Right kidney (tissue), 1 donor: Measurements from ENCODE around the gene GPR25.

Experiments used
- DNase-seq: peaks from one replicate; pipeline ENCODE4 v3.0.0-alpha.2; 2016

Gene GPR25

DNA sequence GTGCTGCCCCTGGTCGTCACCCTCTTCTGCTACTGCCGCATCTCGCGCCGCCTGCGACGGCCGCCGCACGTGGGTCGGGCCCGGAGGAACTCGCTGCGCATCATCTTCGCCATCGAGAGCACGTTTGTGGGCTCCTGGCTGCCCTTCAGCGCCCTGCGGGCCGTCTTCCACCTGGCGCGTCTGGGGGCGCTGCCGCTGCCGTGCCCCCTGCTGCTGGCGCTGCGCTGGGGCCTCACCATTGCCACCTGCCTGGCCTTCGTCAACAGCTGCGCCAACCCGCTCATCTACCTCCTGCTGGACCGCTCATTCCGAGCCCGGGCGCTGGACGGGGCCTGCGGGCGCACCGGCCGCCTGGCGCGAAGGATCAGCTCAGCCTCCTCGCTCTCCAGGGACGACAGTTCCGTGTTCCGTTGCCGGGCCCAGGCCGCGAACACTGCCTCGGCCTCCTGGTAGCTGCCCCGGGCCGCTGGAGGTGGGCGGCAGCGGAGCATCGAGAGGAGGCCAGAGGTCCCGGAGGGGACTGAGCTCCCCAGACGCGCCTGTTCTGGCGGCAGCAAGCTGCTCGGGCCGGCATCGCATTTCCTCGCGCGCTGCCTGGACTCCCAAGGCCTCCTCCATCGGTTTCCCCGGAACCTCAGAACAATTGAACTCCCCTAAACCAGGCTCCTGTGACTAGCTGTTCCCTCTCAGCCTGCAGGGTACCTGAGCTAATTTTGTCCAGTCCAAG is 1.1 kb downstream of the GPR25 start:
- DNase-seq, result peak; percentile 76

DNA sequence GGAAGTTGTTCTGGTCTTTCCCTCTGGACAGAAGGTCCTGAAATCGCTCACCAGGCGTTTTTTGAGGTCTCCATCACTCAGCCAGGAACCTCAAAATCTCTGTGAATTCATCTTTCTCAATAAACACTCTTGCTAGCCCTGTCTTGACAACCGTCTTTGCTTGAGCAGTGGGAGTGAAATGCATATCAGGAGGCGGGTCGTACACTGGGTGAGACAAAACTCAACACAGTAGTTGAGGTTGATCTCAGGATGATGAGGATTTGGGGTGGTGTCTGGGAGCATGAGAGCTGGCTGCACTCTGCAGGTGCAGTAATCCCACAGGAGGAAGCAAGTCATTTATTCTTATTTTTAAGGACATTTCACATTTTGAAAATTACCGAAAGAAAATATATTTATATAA is 1.9 kb downstream of the GPR25 start:
- DNase-seq, result no peak

- DNase-seq, result no peak
Measured at GRCh38 chr1:200875416-200875815, 2.6 kb downstream of the GPR25 start.

GRCh38 chr1:200877010-200877409 is 4.2 kb downstream of the GPR25 start:
- DNase-seq, result no peak

DNA sequence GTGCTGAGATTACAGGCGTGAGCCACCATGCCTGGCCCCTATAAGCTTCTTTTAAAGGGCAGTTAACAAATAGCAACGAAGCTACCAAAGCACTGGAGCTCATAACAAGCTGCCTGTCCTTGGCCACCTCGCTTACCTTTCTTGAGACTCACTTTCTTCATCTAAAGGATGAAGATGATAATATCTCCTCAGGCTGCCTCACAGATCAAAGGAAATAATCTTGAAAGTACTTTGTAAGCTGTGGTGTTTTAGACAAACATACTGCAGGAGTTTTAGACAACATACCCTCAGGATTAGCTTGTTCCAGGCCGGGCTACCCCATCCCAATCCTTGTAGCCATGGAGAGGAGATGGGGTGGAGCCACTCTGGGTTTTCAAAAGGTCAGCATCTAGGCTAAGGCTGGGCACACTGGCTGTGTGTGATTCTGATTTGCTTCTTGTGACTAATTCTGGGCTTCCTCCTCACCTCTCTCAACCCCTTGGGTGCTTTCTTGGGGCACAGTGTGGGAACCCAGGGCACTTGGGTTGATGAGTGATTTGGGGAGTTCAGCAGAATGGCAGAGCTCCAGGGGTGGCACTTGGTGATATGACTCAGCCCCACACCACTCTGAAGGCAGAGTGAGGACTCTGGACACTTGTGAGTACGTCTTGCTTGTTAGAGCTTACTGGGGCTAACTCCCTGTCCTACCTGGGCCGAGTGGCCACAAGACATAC is 5.2 kb downstream of the GPR25 start:
- no peak for DNase-seq

DNA sequence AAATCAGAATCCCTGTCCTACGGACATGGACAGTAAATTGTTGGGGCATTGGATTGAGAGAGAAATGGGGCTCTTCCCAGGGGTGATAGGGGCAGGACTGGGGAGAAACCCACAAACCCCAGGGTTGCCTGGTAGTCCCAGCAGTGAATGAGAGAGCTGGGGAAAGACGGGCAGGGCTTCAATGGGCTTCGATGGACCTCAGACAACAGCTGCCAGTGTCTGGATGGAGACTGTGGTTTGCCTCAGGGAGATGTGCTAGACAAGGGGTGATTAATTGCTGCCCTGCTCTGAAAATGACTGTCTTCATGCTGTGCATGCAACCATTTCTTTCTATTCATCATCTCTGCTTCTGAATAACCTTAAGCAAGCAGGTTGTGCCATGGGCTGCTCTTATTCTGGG is 7.4 kb downstream of the GPR25 start:
- DNase-seq, result no peak

DNA sequence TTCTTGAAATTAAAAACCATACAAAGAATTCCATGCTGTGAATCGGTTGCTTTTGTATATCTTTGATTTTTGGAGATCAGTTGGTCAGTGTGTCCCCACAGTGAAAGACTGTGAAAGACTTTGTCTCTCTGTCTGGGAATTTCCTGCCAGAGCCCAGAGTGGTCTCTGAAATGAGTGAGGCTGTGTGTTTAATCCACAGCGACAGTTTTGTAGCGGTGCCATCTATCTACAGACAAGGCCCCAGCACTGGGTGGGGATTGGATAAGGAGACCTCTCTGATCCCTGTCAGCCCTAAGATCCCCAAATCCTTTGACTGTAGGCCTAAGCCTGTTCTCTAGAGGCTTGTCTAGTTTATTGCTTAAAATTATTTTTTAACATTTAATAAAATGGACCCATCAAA is 10.3 kb downstream of the GPR25 start:
- no peak for DNase-seq

DNA sequence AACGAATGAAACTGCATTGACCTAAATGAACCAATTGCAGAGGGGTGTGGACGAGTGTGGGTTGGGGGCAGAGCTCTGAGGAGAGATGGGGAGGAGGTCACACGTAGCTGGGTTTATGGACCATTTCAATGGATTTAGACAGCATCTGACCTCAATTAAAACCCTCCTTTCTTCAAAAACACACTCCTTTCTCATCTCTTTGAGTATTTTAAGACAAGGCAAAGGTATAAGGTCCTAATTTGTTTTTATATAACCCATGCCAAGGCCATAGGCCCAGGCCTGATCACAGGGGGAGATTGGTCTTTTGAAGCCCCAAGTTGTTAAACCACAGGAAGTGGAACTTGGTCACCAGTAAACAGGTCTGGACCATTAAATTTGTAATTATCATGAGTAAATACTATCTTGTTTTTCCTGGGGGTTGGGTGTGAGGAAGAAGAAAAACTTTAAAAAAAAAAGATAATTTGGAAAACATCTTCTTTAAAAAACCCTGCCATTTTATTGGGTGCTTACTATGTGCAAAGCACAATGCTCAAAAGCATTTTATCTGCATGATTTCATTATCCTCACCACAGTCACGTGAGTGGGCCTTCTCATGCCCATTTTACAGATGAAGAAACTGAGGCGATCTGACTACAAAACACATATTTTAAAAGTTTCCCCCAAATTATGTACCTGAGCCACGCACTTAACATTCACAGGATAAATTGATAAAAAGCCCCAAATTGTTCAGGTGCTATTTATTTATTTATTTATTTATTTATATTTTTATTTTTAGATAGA is 13.0 kb downstream of the GPR25 start:
- DNase-seq, result no peak

DNA sequence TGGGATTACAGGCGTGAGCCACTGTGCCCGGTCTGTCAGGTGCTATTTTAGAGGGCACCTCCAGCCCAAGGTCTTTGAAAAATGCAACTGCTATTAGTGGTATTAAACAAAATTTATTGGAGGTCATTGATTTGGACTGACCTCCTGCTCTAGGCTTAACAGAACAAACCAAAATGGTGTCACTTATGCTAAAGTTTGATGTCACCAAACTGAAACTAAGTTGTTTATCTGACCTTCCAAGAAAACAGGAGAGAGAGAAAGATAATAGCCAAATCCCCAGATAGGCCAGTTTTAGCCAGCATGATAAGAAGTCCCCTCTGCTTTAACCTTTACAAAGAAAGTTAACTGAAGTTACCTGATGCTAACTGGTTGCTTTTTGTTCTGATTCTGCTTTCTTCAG is 13.8 kb downstream of the GPR25 start:
- no peak for DNase-seq

DNA sequence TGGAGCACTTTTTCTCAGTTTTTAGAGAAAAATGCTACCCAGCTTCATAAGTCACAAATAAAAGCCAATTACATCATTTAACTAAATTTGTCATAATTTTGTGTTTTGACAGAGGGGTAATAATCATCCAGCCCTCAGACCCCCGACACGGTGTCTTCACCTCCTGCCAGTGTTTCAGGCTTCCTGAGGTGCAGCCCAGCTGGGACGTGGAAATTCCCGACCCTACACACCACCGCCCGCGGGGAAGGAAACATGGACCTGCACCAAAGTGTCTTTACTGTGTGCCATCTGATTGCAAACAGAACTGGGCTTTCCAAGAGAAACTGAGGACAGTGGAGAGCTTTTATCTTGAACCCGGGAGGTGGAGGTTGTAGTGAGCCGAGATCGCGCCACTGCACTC is 14.3 kb downstream of the GPR25 start:
- DNase-seq, result no peak

GRCh38 chr1:200887772-200888348 is 15.1 kb downstream of the GPR25 start:
- no peak for DNase-seq

- DNase-seq, result no peak
Measured at GRCh38 chr1:200888349-200888838, 15.6 kb downstream of the GPR25 start.

- no peak for DNase-seq
Measured at GRCh38 chr1:200889571-200889970, 16.8 kb downstream of the GPR25 start.

DNA sequence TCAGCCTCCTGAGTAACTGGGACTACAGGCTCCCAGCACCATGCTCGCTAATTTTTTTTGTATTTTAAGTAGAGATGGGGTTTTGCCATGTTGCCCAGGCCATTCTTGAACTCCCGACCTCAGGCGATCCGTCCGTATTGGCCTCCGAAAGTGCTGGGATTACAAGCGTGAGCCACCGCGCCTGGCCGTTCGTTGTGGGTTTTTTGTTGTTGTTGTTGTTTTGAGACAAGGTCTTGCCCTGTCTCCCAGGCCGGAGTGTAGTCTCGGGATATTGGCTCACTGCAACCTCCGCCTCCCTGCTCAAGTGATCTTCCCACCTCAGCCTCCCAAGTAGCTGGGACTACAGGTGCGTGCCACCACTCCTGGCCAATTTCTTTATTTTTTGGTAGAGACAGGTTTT is 17.2 kb downstream of the GPR25 start:
- no peak for DNase-seq

DNA sequence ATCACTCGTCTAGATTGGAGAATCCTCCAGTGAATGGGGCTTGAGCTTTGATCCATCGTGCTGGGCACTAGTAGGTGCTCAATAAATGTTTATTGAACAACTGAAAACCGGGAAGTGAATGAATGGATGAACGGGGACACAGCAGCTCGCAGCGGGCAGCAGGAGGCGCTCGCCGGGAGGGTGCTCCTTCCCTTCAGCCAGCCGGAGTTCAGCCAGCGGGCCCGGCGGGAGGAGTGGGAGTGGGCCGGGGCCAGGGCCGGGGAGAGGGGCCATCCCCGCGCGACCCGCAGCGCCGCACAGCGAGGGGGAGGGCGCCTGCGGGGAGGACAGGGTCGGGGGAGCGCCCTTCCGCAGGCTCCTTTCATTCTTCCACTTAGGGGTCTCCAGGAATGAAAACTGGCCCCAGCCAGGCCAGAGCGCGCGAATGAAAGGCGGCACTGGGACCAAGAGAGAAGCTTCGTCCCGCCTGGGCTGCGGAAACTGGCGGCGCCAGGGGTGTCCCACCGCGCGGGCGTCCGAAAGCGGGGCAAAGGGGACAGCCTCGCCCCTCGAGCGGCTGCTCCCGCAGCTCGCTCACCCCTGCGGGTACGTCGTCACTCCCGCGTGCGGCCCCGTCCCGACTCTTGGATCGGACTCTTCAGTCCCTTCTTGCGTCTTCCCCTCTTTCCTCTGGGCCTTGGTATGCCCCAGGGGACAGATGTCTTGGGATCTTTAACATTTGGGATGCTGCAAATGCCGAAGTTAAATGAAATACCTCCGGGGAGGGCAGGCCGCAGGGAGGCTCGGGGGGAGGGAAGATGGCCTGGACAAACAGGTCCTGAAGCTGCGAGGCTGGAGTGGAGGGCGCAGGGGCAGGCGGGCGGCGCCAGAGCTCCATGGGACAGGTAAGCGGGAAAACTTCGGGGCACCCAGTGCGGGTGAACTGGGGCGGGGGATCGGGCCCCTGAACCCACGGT is 18.3 kb downstream of the GPR25 start:
- peak; percentile 92 for DNase-seq

DNA sequence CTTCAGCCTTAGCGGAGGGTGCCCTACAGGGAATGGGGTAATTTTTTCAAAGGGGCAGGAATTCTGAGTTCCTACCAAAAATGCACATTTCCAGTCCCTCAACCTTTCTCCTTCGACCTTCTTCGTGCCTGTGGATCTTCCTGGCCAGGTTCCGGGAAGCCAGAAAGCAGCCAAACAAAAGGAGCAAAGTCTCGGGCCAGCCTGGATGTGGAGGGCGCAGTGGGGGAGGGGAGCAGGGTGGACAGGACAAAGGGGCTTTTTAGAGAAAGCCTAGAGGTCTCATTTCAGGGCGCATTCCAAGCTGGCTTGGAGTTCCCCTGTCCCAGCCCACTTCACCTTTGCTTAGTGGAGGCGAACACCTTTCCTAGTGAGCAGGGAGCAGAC is 19.0 kb downstream of the GPR25 start:
- DNase-seq, result no peak

DNA sequence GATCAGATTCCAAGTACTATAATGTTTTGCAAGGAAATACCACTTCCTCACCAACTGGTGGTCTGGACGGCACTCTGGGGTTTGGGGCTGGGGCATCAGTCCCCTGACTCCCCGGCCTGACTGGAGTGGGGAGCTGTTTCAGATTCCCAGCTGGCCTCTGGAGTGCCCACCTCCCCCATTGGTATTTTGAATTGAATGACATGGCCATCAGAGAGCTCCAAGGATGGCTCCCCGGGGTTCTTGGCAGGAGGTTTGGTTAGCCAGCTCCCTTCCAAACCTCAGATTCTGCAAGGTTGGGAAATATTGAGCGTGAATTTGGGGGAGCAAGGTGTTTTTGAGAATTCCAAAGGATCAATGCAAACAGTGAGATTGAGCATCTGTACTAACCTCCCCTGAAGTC is 19.8 kb downstream of the GPR25 start:
- no peak for DNase-seq

GRCh38 chr1:200892958-200893357 is 20.2 kb downstream of the GPR25 start:
- no peak for DNase-seq

GRCh38 chr1:200893411-200893901 is 20.7 kb downstream of the GPR25 start:
- no peak for DNase-seq

DNA sequence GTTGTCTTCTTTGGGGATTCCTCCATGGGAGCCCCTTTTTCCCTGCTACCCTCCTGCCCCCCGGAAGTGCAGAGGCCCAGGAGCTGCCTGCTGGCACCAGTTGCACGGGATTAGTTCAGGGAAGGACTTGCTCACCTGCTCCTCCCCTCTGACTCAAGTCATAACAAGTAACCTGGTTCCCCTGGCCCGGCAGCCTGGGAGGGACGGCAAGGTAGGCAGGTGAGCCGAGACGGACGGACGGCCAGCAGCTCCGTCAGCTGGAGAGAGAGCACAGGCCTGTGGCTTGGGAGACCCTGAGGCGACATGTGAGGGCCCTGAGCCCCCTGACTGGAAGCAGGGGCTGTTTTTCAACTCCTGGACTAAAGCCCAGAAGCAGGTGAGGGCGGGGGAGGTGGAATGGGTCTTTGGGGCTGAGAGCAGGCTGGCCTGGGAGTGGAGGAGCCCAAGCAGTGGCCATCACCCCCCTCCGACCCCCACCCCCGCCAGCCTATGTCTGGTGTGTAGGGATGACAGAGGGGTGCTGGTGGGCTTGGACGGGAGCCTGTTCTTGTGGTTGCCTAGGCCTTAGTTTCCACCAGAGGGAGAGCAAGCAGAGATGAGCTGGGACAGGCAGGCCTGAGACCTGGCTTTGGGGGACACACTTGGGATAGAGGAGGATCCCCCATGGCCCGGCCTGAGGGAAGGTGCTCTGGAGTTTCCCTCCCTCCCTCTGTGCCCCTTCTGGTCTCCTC is 22.1 kb downstream of the GPR25 start, which contains the start of gene INAVA:
TSS of gene INAVA (plus strand) at position 189 of the 731 bp plus-strand sequence. CDS start 3,501 bp downstream, outside the sequence.
- peak; percentile 52 for DNase-seq

GRCh38 chr1:200895443-200895789 is 22.6 kb downstream of the GPR25 start:
- DNase-seq, result no peak
